Brain microvascular endothelial cell (primary cell): ENCODE measurements around the gene MEI1.
A peak's percentile ranks its signal among the peaks of the same experiment; 100 is the strongest.

Experiments used
- DNase-seq: peaks from one replicate; pipeline ENCODE4 v3.0.0-alpha.2; 2020
- H3K27ac ChIP-seq: fragments of 250-450 bp; sonication (Bioruptor Pico); 2 replicates; pipeline ENCODE4 v1.5.1; 2020; ENCODE audit warnings: mild to moderate bottlenecking, moderate library complexity
- H3K27me3 ChIP-seq: fragments of 250-450 bp; sonication (Bioruptor Pico); replicated peaks from 2 replicates; pipeline ENCODE4 v1.5.1; 2020; ENCODE audit warnings: mild to moderate bottlenecking
- H3K36me3 ChIP-seq: fragments of 250-450 bp; sonication (Bioruptor Pico); replicated peaks from 2 replicates; pipeline ENCODE4 v1.5.1; 2020; ENCODE audit warnings: mild to moderate bottlenecking
- H3K4me3 ChIP-seq: 2 replicates; pipeline ENCODE4 v1.5.1; 2011; ENCODE audit warnings: low read depth, mild to moderate bottlenecking, control low read depth, low read length, moderate library complexity
- in situ Hi-C: cut with HindIII; loops from 2 replicates; pipeline ENCODE4 v1.10.0; 2017; ENCODE audit warnings: low sequenced_read_pairs, low pct_ligation_motif_present
- TF ChIP-seq, protein P1 (sequence below): IDR thresholded peaks from 2 replicates; pipeline ENCODE4 v1.5.1; 2011; ENCODE audit warnings: low read depth, mild to moderate bottlenecking, moderate library complexity, low read length, control low read depth, inconsistent platforms; ENCODE audit errors: missing control alignments

Gene MEI1

GRCh38 chr22:41777749-41778425 is 78.6 kb downstream of the MEI1 start:
- in situ Hi-C loops: no loop called here

DNA sequence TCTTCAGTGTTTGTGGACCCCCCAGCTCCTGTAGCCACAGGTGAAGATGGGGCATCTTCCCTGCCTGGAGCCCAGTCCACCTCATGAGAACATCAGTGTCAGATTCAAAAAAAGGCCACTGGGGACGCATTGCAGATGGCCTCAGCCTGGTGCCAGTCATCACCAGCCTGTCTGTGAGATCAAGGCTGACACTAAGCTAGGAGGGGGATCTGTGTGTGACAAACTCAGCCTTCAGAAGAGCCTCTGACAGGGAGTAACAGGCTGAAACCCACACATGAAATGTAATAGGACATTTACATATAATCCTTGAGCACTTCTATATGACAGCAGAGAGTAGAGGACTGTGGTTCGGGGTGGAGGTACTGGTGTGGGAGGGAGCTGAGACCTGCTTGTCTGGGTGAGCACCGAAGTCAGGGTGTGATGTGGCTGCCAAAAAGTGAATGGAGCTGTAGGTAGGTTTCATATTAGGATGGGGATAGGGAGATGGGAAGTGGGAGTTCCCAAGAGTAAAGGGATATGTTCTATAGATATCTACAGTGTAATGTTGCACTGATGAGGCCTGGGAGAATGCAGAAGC is 80.7 kb downstream of the MEI1 start:
- Histone ChIP-seq H3K27me3 (no peaks in the 10 kb centered on the region), H3K36me3 (no peaks in the 10 kb centered on the region), H3K27ac (no peak overlapping the region), H3K4me3 (no peak overlapping the region)
- no peak for DNase-seq
- in situ Hi-C loops: no loop called here
- TF ChIP-seq, protein P1, sequence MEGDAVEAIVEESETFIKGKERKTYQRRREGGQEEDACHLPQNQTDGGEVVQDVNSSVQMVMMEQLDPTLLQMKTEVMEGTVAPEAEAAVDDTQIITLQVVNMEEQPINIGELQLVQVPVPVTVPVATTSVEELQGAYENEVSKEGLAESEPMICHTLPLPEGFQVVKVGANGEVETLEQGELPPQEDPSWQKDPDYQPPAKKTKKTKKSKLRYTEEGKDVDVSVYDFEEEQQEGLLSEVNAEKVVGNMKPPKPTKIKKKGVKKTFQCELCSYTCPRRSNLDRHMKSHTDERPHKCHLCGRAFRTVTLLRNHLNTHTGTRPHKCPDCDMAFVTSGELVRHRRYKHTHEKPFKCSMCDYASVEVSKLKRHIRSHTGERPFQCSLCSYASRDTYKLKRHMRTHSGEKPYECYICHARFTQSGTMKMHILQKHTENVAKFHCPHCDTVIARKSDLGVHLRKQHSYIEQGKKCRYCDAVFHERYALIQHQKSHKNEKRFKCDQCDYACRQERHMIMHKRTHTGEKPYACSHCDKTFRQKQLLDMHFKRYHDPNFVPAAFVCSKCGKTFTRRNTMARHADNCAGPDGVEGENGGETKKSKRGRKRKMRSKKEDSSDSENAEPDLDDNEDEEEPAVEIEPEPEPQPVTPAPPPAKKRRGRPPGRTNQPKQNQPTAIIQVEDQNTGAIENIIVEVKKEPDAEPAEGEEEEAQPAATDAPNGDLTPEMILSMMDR: no peak

More at GRCh38 chr22:41777749-41778425, 78.6 kb downstream of the MEI1 start:
- Histone ChIP-seq H3K36me3 (no peaks in the 10 kb centered on the region), H3K4me3 (no peak overlapping the region), H3K27me3 (no peaks in the 10 kb centered on the region), H3K27ac (no peak overlapping the region)
- TF ChIP-seq, protein P1: no peak
- DNase-seq: no peak

GRCh38 chr22:41780746-41781505 is 81.6 kb downstream of the MEI1 start:
- no peak overlapping the region for H3K4me3 ChIP-seq
- H3K36me3 ChIP-seq: no peaks in the 10 kb centered on the region
- TF ChIP-seq, protein P1: no peak
- H3K27ac ChIP-seq: no peak overlapping the region
- no peaks in the 10 kb centered on the region for H3K27me3 ChIP-seq
- peak; percentile 42 for DNase-seq
- in situ Hi-C loops: no loop called here

GRCh38 chr22:41781507-41781906 is 82.2 kb downstream of the MEI1 start:
- no peaks in the 10 kb centered on the region for H3K27me3 ChIP-seq
- DNase-seq: no peak
- TF ChIP-seq, protein P1: no peak
- in situ Hi-C loops: no loop called here
- H3K4me3 ChIP-seq: no peak overlapping the region
- H3K36me3 ChIP-seq: no peaks in the 10 kb centered on the region
- H3K27ac ChIP-seq: no peak overlapping the region

GRCh38 chr22:41782316-41782715 is 83.0 kb downstream of the MEI1 start:
- Histone ChIP-seq H3K36me3 (no peaks in the 10 kb centered on the region), H3K27me3 (no peaks in the 10 kb centered on the region), H3K27ac (no peak overlapping the region), H3K4me3 (no peak overlapping the region)
- in situ Hi-C loops: no loop called here
- TF ChIP-seq, protein P1: no peak
- no peak for DNase-seq
